Endodermal cell (in vitro differentiated cells): ENCODE measurements around the gene CNNM3. TPM values are rescaled to one million over a fixed set of nuclear protein-coding genes. Genes with fewer than 3 reads are reported as not detected.

Experiments used
- DNase-seq: peaks from one replicate; pipeline ENCODE4 v3.0.0-alpha.2; 2017
- H3K27ac ChIP-seq: 2 replicates; pipeline ENCODE4 v1.5.1; 2013; ENCODE audit warnings: mild to moderate bottlenecking, low read depth, low read length, moderate library complexity
- H3K27me3 ChIP-seq: 2 replicates; pipeline ENCODE4 v1.6.1; 2013; ENCODE audit warnings: mild to moderate bottlenecking, low read length, moderate library complexity; ENCODE audit not compliant: insufficient read depth, control insufficient read depth, poor library complexity, severe bottlenecking
- H3K36me3 ChIP-seq: 2 replicates; pipeline ENCODE4 v1.7.0; 2013; ENCODE audit warnings: mild to moderate bottlenecking, low read length, moderate library complexity; ENCODE audit not compliant: control insufficient read depth, insufficient read depth
- H3K4me1 ChIP-seq: one replicate; pipeline ENCODE4 v1.7.0; 2013; ENCODE audit warnings: low read length; ENCODE audit not compliant: control insufficient read depth, insufficient read depth
- H3K4me3 ChIP-seq: 2 replicates; pipeline ENCODE4 v1.5.1; 2013; ENCODE audit warnings: mild to moderate bottlenecking, low read length, moderate library complexity
- H3K9ac ChIP-seq: 2 replicates; pipeline ENCODE4 v1.6.1; 2013; ENCODE audit warnings: mild to moderate bottlenecking, low read length, moderate library complexity; ENCODE audit not compliant: poor library complexity, severe bottlenecking; ENCODE audit errors: extremely low read depth
- H3K9me3 ChIP-seq: 2 replicates; pipeline ENCODE4 v1.6.1; 2013; ENCODE audit warnings: mild to moderate bottlenecking, low read length, moderate library complexity; ENCODE audit not compliant: control insufficient read depth
- H3K27ac Mint-ChIP-seq: 2 replicates; pipeline ENCODE4 v1.8.0; 2020; ENCODE audit warnings: mixed read lengths
- H3K27me3 Mint-ChIP-seq: 2 replicates; pipeline ENCODE4 v1.8.0; 2021; ENCODE audit warnings: mild to moderate bottlenecking, mixed read lengths; ENCODE audit not compliant: insufficient read depth
- H3K36me3 Mint-ChIP-seq: 2 replicates; pipeline ENCODE4 v1.8.0; 2020; ENCODE audit warnings: low read depth, mixed read lengths
- H3K4me1 Mint-ChIP-seq: 2 replicates; pipeline ENCODE4 v1.8.0; 2020; ENCODE audit warnings: mixed read lengths
- H3K4me3 Mint-ChIP-seq: 2 replicates; pipeline ENCODE4 v1.8.0; 2020; ENCODE audit warnings: mild to moderate bottlenecking, moderate library complexity, mixed read lengths
- H3K9me3 Mint-ChIP-seq: 2 replicates; pipeline ENCODE4 v1.8.0; 2020; ENCODE audit warnings: mild to moderate bottlenecking, mixed read lengths
- WGBS, 2 experiments: methylation state at CpG; one replicate each; pipeline versions ENCODE4 v1.1.5 to v1.1.7; 2013; ENCODE audit warnings: missing lambda C conversion rate in 2 of 2, mixed read lengths in 1 of 2; ENCODE audit not compliant: insufficient coverage in 1 of 2, insufficient read length in 1 of 2; 5-methylcytosine and 5-hydroxymethylcytosine counted together
- long read RNA-seq, 4 experiments: library from polyadenylated mRNA in 2 of 4; library from RNA in 1 of 4; library from capped mRNA in 1 of 4; stranded (forward) in 3 of 4; unstranded in 1 of 4; transcript quantifications; one replicate each; pipeline ENCODE4 v2.0.0, GENCODE V29; 2020 to 2021; ENCODE audit warnings: inconsistent platforms in 1 of 4
- polyA plus RNA-seq, 2 experiments: library from polyadenylated mRNA; stranded (reverse); fragments of 50-300 nt; gene quantifications; one replicate each; pipeline ENCODE4 v1.2.3, GENCODE V29; 2013
- total RNA-seq, 2 donors: library from RNA; stranded (reverse); fragmentation: NEBNext Ultra II Directional in 1 of 2; extraction: Animal tissue kit (Norgen Biotek cat#: 25700) in 1 of 2; gene quantifications; 2 replicates in 1 of 2; 3 replicates in 1 of 2; pipeline ENCODE4 v1.2.1, GENCODE V29; 2021
- TF ChIP-seq, protein P1 (sequence below): fragments of 200-600 bp; sonication (generic); conservative IDR thresholded peaks from 2 replicates; pipeline ENCODE4 v1.5.0; 2021; ENCODE audit warnings: antibody characterized with exemption, mild to moderate bottlenecking

Gene CNNM3
- total RNA-seq, result 10 to 100 TPM; 33.1 to 34.8 TPM
- 16.5 TPM for polyA plus RNA-seq (2013, experiment 1 of 2)
- 14.9 TPM for polyA plus RNA-seq (2013, experiment 2 of 2)
- long read RNA-seq, experiment 1, partial matches to known transcripts, result 3 of 14 reads
- long read RNA-seq, experiment 1, other reads (novel, unspliced or antisense), result 7 of 14 reads
- long read RNA-seq, experiment 2, transcript CNNM3-201 (8 exons, 3,447 nt), result major isoform, 73 of 107 reads
- long read RNA-seq, experiment 2, partial matches to known transcripts, result 9 of 107 reads
- long read RNA-seq, experiment 2, other reads (novel, unspliced or antisense), result 25 of 107 reads
- long read RNA-seq, experiment 3, partial matches to known transcripts, result 2 of 7 reads
- long read RNA-seq, experiment 3, other reads (novel, unspliced or antisense), result 4 of 7 reads
- long read RNA-seq, experiment 4, result 0 reads

- H3K27ac ChIP-seq, result peak within 1 kb of the TSS; percentile 60
- peak within 1 kb of the TSS; percentile 88 for H3K4me3 ChIP-seq
- H3K36me3 ChIP-seq, result no peaks in the 10 kb centered on the region
- 0% methylated on average over 17 to 103 of the region's 103 CpGs for WGBS, 2 experiments
- H3K36me3 Mint-ChIP-seq, result peaks cover 31% of the 10 kb centered on the region
- peaks cover 43% of the 10 kb centered on the region for H3K4me1 Mint-ChIP-seq
- peaks cover 6% of the 10 kb centered on the region for H3K4me1 ChIP-seq
- DNase-seq, result peak; percentile 99
- peak within 1 kb of the TSS; percentile 55 for H3K9ac ChIP-seq
- H3K27me3 ChIP-seq, result no peaks in the 10 kb centered on the region
- H3K9me3 Mint-ChIP-seq, result no peaks in the 10 kb centered on the region
- H3K27me3 Mint-ChIP-seq, result peaks cover 3% of the 10 kb centered on the region
- peak within 1 kb of the TSS; percentile 67 for H3K4me3 Mint-ChIP-seq
- peak within 1 kb of the TSS; percentile 79 for H3K27ac Mint-ChIP-seq
- no peaks in the 10 kb centered on the region for H3K9me3 ChIP-seq
- TF ChIP-seq, protein P1, sequence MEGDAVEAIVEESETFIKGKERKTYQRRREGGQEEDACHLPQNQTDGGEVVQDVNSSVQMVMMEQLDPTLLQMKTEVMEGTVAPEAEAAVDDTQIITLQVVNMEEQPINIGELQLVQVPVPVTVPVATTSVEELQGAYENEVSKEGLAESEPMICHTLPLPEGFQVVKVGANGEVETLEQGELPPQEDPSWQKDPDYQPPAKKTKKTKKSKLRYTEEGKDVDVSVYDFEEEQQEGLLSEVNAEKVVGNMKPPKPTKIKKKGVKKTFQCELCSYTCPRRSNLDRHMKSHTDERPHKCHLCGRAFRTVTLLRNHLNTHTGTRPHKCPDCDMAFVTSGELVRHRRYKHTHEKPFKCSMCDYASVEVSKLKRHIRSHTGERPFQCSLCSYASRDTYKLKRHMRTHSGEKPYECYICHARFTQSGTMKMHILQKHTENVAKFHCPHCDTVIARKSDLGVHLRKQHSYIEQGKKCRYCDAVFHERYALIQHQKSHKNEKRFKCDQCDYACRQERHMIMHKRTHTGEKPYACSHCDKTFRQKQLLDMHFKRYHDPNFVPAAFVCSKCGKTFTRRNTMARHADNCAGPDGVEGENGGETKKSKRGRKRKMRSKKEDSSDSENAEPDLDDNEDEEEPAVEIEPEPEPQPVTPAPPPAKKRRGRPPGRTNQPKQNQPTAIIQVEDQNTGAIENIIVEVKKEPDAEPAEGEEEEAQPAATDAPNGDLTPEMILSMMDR, result peak; percentile 84
Measured at GRCh38 chr2:96816127-96816835, at the start of gene CNNM3. Gene CNNM3, plus strand, starts transcription at chr2:96816268. Its CDS starts 10 bp downstream, at chr2:96816278.

DNA sequence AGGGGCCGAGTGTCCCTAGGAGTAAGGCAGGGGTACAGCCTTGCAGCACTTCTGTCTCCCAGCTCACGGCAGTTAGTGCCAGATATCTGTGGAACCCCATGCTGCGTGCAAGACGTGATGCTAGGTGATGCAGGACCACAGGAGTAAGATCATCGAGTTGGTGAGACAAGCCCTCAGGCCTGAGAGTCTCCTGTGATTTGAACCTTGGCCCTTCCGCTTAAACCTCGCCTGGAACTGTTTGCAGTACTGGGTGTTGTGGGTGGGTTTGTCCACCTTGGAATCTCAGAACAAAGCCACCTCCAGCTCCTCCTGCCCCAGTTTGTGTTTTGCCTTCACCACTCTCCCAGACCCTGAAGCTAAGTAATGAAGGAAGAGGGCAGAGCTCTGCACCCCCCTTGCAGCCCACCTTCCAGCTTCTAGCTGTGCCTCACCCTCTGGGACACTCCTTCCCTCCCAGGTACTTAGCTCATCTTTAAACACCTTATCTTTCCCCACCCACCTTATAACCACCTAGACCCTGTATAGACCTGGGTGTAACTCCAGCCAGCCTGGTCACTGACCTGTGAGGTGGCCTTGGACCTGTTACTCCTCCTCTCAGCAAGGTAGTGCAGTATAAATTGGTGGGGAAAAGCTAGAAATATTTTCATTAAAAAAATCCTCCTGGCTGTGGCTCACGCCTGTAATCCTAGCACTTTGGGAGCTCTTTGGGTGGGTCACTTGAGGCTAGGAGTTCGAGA is 48.8 kb upstream of the CNNM3 start:
- 93 to 97% methylated on average over 6 to 7 of the region's 9 CpGs for WGBS, 2 experiments
- H3K36me3 Mint-ChIP-seq, result peaks cover 15% of the 10 kb centered on the region
- no peaks in the 10 kb centered on the region for H3K27me3 ChIP-seq
- H3K9me3 ChIP-seq, result no peaks in the 10 kb centered on the region
- no peaks in the 10 kb centered on the region for H3K4me1 ChIP-seq
- no peak overlapping the region for H3K27ac Mint-ChIP-seq
- TF ChIP-seq, protein P1, result no peak
- peaks cover 41% of the 10 kb centered on the region for H3K4me1 Mint-ChIP-seq
- DNase-seq, result no peak
- H3K27me3 Mint-ChIP-seq, result no peaks in the 10 kb centered on the region
- no peaks in the 10 kb centered on the region for H3K36me3 ChIP-seq
- H3K27ac ChIP-seq, result no peak overlapping the region
- no peaks in the 10 kb centered on the region for H3K9me3 Mint-ChIP-seq
- no peak overlapping the region for H3K4me3 Mint-ChIP-seq
- no peak overlapping the region for H3K9ac ChIP-seq
- no peak overlapping the region for H3K4me3 ChIP-seq

GRCh38 chr2:96768083-96768561 is 47.9 kb upstream of the CNNM3 start:
- Mint-ChIP-seq H3K4me3 (no peak overlapping the region), H3K4me1 (peaks cover 34% of the 10 kb centered on the region), H3K36me3 (peaks cover 18% of the 10 kb centered on the region), H3K27ac (no peak overlapping the region), H3K27me3 (no peaks in the 10 kb centered on the region), H3K9me3 (no peaks in the 10 kb centered on the region)
- Histone ChIP-seq H3K36me3 (no peaks in the 10 kb centered on the region), H3K4me3 (no peak overlapping the region), H3K27me3 (no peaks in the 10 kb centered on the region), H3K4me1 (no peaks in the 10 kb centered on the region), H3K27ac (no peak overlapping the region), H3K9ac (no peak overlapping the region), H3K9me3 (no peaks in the 10 kb centered on the region)
- no peak for DNase-seq
- WGBS, 2 experiments, result 91 to 93% methylated on average over 8 of the region's 8 CpGs
- TF ChIP-seq, protein P1, result no peak
